HEK293 (cell line): ENCODE data around the gene PSMD13.

Source experiments
- ZNF350 ChIP-seq: fragments of 450-650 bp; formaldehyde crosslinking; IDR thresholded peaks from 2 replicates; pipeline ENCODE4 v1.5.0; 2017; ENCODE audit warnings: missing biosample characterization, mild to moderate bottlenecking, missing genetic modification characterization
- ZNF785 ChIP-seq: fragments of 450-650 bp; formaldehyde crosslinking; IDR thresholded peaks from 2 replicates; pipeline ENCODE4 v1.5.1; 2016; ENCODE audit warnings: missing biosample characterization, missing genetic modification characterization
- TF ChIP-seq, protein P1 (sequence below): sonication (generic); formaldehyde crosslinking; IDR thresholded peaks from 2 replicates; pipeline ENCODE4 v1.8.1; 2022; ENCODE audit warnings: mild to moderate bottlenecking, moderate library complexity, missing genetic modification reagents

DNA sequence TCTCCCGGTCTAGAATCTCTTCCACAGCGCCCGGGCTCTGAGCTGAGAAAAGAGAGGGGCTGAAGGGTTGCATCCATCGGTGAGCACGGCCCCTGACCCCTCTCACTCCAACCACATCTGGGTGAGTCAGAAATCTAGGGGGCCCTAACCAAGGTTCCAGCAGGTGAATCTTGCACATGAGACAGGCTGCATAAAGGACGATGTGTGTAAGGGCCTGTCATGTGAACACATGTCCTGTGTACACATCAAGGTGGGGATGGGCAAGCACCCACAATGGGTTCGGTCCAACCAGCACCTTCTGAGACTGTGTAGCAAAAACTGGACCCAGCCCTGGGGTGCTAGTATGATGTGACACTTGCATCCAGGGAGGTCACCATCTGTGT lies 30.8 kb upstream of the PSMD13 start:
- TF ChIP-seq ZNF350: no peak
- no peak for TF ChIP-seq ZNF785
- TF ChIP-seq, protein P1, sequence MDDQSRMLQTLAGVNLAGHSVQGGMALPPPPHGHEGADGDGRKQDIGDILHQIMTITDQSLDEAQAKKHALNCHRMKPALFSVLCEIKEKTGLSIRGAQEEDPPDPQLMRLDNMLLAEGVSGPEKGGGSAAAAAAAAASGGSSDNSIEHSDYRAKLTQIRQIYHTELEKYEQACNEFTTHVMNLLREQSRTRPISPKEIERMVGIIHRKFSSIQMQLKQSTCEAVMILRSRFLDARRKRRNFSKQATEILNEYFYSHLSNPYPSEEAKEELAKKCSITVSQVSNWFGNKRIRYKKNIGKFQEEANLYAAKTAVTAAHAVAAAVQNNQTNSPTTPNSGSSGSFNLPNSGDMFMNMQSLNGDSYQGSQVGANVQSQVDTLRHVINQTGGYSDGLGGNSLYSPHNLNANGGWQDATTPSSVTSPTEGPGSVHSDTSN (CRISPR knock-in tag): no peak
